Measurements from ENCODE around the gene YKT6.
"Not testable (repeated sequence)": the region's sequence is repeated elsewhere in the genome, so short reads cannot be mapped to it uniquely, and the experiment has no call there.

The YKT6 gene

DNA sequence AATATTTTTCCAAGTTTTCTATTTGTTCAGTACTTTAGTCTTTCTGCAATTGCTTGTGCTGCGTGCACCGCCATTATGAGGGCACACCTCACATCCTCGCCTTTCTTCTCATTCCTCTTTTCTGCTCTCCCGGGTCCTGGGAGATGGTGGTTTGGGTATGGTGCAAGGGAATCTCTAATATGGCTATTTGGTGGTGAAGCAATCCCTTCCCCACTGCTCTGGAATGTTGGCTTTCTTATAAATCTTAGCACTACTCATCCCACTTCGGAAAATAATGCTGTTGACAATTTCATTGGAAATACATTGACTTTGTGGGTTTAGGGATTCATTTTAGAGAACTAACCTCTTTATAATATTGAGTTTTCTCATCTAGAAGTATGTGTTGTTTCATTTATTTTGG, 9.6 kb upstream of the YKT6 start:
- DNase-seq = no peak

DNA sequence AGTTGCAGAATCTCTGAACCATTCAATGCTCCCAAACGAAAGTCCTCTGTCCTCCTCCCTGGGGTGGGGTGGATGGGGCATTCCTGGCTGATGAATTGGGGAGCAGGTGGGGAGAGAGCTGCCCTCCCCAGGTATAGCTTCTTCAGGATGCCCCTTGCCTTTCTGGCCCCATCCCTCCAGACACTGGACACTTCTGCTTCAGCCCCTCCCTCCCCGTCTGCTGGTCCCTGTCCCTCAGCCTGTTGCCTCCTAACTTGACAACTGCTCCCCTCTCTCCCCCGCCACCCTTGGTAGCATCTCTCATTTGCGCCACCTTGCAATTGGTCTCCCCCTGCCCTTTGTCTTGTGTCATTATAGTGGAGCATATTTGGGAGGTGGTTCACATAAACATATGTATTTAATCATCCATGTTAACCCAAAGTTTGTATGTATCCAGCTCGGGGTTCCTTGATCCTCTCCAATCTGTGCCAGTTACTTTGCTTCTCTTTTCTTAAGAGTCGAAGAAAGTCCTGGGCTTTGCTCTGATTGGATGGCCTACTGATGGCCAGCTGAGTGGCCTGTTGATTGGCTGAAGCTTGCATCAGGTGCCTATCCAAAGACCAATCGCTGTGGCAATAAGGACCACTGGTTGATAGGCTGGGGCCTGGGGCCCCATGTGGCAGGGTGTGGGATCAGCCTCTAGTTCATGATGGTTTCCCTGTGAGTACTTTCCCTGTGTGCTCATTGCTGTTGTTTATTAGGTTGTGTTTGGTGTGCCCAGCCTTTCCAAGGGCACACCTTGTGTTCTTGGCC, 7.6 kb upstream of the YKT6 start:
- DNase-seq = no peak

DNA sequence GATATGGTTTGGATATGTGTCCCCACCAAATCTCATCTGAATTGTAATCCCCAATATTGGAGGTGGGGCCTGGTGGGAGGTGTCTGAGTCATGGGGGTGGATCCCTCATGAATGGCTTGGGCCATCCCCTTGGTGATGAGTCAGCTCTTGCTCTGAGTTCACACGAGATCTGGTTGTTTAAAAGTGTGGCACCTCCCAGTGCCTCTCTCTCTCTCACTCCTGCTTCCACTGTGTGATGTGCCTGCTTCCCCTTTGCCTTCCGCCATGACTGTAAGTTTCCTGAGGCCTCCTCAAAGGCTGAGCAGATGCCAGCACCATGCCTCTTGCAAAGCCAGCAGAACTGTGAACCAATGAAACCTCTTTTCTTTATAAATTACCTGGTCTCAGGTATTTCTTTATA, 6.7 kb upstream of the YKT6 start:
- no peak for DNase-seq

DNA sequence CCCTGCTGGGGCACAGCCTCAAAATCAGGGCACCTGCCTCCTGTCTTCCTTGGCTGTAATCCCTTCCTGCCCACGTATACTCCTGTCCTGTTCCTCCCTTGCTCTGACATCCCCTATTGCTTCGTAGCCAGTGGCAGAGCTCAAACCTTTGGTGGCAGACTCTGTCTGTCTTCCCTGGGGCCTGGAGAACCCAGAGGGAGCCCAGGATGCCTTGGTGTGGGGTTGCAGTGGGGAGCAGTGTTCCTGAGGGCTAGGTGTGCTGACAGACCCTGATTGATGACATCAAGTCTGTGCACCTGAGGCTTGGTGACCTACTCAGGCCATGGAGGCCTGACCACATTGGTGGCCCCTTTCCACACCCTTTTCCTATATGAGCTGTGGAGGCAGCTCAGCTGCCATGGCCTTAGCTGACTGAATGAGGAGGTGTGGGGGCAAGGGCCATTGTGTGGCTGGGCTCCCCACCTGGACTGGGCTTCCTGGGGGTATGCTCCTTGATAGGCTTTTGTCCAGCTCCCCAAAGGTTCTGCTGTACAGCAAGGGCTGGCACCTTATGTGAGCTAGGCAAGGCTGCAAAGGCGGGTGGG, 6.1 kb upstream of the YKT6 start:
- no peak for DNase-seq

DNA sequence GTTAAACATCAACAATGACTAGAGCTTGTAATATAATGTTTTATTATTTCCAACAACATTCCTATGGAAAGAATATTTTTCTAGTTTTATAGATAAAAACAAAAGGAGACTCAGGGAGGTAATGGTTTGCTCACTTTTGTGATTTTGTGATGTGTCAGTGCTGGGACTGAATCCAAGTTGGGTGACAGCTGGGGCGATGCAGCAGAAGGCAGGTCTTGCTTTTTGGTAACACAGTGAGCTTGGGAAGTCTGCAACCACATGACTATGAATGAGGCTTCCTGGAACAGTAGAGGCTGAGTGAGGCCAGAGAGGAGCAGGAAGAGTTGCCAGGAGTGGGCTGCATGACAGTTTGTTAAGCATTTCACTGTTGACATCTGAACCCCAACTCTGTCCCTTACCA, 4.9 kb upstream of the YKT6 start:
- peak in 4 of 56 donors; percentile 21 to 34 (median 26) for DNase-seq

DNA sequence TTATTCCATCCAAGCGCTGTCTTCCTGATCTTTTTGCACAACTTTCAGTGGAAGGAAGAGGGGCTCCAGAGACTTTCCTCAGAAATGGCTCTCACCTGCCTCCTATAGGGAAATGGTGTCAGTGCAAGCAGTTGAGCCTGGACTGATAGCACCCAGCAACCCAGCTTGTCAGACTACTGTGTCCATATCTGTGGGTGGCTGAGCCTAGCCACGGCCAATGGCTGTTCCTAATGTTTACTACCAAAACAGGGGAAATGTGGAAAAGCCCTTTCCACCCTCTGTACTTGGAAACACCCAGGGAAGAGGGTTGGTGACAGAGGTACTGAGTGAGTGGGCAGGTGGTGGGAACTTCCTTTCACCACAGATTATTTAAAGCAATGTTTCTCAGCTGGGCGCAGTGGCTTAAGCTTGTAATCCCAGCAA, 4.3 kb upstream of the YKT6 start:
- peak in 15 of 56 donors; percentile 15 to 67 (median 32) for DNase-seq

DNA sequence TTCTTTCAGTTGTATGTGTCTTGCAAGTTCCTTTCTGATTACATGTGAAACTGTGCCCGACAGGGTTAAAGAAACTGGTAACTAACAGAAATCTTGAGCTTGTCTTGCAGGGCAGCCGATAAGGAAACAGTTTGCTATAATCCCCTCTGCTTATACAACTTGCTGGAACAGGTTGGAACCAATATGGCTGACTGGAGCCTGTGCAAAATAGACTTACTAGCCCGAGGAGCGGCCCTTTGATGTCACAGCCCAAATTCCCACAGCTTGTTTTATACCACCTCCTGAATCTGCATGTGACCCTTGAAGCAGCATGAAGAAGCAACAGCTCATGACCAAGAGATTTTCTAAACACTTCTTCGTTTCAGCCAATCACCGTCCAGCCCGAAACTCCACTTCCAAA, 3.3 kb upstream of the YKT6 start:
- no peak for DNase-seq

DNA sequence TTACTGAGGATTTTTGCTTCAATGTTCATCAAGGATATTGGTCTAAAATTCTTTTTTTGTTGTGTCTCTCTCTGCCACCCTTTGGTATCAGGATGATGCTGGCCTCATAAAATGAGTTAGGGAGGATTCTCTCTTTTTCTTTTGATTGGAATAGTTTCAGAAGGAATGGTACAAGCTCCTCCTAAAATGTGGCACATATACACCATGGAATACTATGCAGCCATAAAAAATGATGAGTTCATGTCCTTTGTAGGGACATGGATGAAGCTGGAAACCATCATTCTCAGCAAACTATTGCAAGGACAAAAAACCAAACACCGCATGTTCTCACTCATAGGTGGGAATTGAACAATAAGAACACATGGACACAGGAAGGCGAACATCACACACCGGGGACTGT, 615 bp upstream of the YKT6 start:
- not testable (repeated sequence) for DNase-seq

DNA sequence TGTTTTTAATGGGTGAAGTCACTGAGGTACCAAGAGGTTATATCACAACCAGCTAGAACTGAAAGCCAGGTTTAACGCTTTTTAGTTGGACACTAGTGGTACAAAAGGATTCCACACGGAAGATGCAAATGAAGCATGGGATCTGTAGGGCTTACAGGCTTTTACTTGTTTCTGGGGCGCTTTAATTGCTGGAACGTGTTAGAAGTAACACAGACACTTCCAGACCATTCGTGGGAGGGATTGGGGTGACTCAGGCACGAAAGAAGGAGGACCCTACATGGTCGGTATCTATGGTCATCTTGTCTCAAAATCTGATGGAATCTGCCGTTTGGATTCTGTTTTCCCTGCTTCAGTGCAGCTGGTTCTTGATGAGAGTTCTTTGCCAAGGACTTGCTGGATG, 1.0 kb downstream of the YKT6 start:
- DNase-seq = no peak

DNA sequence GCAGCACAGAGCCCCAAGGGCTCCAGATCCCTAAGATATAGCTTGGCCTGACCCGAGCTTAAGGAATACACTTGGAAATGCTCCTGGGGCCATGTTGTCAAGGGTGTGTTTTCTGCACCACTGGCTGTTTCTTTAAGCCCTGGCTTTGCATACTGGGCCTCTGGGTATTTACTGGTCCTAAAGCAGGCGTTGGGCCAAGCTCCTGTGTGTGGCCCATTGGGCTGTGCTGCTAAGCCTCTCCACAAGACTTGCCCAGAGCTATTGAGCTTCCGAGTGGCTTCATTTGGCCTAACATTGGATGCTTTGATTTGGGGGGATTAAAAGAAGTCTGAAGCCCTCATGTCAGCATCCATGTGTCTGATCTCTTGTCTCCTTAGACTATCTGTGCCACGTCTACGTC, 5.2 kb downstream of the YKT6 start:
- no peak for DNase-seq

DNA sequence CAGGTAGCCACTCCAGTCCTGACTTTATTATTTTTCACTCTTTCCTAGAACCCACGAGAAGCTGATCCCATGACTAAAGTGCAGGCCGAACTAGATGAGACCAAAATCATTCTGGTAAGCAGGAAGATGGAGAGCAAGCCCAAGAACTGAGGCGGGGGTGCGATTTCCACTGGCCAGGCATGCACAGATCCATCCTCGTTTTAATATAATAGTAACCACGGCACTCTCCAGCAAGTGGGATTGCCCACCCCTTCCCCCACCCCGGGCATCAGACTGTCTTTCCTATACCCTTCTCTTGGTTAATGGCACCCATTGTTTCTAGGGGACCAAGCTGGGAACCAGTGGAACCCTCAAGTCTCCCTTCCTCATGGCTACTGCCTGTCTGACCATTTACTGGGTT, 7.3 kb downstream of the YKT6 start:
- DNase-seq = no peak

DNA sequence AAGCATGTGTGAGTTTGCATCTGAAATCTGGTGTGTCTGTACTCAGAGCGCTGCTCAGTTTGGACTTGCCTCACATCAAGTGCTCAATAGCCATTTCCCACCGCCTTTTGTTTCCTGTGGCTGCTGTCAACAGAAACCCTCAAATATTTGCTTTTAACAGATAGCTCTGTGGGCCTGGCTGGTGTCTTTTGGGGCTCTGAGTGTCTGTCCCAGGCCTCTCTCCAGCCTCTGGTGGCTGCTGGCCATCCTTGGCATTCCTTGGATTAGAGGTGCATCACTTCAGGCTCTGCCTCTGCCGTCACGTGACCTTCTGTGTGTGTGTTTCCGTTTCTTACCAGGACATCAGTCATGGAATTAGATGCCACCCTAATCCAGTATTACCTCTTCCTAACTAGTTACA, 9.3 kb downstream of the YKT6 start:
- DNase-seq = peak in 1 of 56 donors; percentile 34

DNA sequence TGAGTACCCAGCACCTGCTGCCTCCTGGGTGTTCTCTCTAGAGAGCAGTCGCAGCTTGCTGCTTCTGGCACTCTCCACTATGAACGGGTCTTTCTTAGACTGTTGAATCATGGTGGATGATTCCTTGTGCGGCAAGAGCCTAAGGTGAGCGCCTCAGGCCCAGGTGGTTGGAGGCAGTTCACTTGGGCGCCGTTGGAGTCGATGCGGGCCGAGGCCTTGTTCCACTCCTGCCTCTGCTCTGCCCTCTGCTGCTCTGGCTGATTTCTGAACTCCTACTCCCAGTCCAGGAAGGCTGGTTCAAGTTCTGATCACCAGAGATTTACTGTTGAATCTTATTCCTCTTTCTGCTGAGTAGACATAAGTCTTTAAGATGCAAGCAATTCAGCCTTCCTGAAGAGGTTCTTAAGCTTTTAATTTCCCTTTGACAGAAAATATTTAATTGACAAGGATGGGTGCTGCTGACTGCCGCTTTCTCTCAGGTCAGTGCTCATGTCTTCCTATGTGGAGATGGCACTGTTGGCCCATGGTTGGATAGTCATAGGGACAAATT, 10.4 kb downstream of the YKT6 start:
- no peak for DNase-seq

DNA sequence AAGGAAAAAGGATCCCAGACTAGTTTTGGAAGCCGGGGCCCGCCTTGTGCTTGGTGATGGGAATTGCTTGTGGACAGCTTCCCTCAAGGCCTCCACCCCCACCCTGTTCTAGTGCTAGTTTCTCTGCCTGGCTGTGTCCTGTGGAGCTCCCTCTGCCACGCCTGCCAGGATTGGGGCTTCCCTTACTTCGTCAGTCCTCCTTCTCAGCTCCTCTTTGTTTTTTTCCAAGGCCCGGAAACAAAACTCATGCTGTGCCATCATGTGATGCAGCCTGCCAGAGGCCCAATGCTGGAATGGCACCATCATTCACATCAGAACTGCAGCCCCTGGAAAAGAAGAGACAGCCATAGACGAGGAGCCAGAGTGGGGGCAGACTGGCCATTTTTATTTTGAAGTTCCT, 11.2 kb downstream of the YKT6 start:
- DNase-seq = peak in 22 of 56 donors; percentile 10 to 73 (median 42)

DNA sequence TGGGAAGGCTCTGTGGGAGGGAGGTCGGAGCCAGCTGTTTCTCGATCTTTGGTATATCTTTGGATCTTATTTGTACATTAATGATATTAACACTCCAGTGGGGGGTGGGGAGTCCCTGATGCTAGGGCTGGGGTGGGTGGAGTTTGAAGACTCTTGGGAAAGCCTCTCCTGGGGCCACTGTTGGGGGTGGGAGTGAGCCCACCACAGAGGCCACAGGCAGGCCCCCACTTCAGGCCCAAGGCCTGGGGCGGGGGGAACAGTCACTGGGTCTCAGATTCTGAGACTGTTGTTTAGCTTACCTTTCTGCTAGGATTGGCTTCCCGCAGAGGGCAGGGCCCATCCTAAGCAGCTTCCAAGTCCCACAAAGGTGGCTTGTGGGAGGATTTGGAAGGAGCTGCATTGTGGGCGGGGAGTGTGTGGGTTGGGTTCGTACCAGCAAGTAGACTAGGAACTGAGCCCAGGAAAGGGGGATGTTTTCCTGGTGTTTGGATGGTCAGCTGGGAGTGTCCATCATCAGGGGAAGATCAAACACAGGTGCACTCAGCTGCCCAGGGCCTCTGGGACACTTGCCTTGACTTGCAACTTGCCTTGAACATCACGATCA, 11.9 kb downstream of the YKT6 start:
- DNase-seq = no peak

DNA sequence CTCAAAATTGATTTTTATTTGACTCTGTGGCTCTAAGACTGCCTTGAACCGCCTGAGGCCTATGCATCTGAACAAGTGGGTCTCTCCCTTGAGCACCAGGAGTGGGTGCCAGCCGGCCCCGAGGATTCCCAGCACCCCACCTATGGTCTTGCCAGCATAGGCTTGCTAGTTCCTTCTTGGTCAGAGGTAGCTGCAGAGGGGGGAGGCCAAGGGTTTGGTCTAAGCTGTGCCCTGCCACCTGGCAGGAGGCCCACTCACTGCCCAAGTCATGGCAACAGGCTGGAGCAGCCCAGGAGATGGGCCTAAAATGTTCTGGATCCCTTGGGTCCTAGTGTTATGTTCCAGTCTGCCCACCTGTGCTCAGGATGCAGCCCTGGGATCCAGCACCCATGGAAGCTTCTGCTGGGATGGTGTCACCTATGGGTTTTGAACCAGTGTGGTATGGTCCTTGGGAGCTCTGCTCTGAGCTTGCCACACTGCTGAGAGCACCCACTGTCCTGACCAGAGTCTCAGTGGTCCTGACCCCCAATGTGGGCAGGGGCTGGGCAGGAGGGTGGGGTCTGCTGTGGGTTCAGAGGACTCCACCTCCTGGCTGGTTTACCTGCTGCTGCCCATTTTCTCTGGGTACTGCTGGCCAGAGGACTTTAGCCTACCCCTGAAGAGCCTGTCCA, 12.6 kb downstream of the YKT6 start:
- no peak for DNase-seq

DNA sequence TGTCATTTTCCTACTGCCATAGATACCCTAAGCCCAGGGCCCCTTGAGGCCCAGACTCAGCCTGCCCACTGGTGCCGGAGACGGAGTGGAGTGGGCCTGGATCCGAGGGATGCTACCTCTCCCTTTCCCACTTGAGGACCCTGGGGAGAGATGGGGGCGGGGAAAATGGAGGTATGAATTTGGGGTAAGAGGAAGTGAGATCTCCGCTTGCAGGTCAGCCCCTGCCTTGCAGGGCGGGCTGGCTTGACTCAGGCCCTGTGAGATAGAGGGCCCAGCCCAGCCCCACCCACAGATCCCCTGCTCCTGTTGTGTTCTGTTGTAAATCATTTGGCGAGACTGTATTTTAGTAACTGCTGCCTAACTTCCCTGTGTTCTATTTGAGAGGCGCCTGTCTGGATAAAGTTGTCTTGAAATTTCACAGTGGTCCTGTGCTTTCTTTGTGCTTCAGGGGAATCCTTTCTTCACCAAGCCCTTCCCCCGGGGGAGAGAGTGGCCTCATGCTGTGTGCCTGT, 13.2 kb downstream of the YKT6 start:
- no peak for DNase-seq

DNA sequence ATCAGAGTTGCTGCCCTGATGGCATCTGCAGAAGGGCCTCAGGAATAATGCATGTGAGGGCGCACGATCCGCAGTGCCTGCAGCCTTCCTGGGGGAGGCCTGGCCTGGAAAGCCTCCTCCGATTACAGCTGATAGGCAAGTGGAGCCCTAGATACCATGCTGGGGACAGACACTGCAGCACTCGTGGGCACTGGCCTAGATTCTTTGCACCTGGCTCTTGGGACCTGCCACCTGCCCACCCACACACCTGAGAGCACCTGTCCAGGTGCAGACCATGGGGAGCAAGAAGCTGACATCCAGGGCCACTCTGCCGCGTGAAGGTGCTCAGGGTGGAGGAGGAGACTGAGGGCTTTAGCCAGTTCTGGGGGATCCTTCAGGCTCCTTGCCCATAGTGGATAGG, 14.8 kb downstream of the YKT6 start:
- no peak for DNase-seq

DNA sequence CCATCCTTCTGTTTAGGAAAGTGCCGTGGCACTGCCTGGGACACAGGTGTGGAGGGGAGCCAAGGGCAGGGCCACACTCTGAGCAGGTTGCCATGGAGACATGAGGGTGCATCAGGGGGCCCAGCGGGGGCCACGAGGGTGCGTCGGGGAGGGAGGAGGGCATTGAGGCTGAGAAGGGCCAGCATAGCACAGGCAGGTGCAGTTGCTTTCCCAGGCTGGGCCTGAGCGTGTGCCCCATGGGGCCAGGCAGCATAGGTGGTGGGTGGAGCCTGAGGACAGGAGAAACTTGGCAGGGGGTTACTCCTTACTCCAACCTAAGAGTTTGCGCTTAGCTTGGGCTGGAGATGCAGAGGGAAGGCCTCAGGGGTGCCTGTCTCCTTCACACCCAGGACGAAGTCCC, 15.2 kb downstream of the YKT6 start:
- DNase-seq = no peak

DNA sequence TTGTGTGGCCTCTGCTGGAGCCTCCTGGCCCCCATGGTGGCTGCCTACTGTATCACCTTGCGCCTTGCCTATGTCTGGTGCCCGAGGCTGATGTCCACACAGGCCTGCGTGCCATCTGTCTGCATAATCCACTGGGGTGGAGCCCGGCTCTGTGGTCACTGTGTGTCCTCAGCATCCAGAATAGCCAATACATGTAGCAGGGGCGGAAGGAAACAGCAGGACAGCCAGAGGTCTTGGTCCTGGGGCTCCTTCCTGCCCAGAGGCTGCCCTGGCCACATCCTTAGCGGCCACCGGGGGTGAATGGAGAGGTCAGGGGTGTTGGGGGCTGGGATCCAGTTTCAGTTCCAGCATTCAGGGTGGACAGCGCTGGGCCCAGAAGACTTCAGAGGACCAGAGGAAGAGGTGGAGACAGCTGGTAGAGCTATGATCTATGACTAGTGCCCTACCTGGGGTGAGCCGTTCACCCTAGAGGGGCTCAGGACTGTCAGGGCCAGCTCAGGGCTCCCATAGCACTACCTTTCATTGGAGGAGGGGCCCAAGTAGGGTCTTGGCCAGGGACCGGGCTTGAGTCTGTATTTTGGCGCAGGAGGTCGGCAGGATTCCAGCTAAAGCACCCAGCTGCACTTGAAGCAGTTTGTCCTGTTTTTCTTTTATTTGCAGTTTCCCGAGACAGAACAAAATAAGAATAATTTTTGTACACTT, 15.9 kb downstream of the YKT6 start:
- DNase-seq = peak in 15 of 56 donors; percentile 24 to 52 (median 32)

DNA sequence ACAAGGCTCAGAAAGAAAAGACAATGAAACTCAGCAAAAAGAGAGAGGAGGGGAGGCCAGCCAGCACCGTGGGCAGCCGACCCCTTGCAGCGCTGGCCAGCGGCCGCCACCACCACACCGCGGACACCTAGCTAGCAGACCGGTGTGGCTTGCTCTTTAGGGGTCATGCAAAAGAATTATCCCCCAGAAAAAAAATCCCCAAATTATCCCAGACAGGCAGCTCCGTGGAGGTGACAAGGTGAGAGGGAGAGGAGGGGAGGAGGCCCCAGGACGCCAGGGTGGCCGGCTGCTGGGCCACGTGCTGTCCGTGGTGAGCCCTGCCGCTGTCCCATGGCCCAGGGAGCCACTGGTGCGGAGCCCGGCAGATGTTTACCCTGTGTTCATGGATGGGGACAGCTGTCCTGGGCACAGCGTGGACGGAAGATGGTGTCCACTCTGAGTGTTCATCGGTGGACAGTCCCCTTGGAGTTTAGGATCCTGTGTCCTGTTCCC, 16.5 kb downstream of the YKT6 start:
- no peak for DNase-seq
